HG02610 (cell line): ENCODE data around the gene NSUN4.

Source experiments
- ATAC-seq: cut with Tn5 transposase; IDR thresholded peaks from one replicate; pipeline ENCODE4 v1.9.1; 2021; ENCODE audit warnings: mild to moderate bottlenecking, moderate library complexity; ENCODE audit not compliant: unreplicated experiment

NSUN4 gene

DNA sequence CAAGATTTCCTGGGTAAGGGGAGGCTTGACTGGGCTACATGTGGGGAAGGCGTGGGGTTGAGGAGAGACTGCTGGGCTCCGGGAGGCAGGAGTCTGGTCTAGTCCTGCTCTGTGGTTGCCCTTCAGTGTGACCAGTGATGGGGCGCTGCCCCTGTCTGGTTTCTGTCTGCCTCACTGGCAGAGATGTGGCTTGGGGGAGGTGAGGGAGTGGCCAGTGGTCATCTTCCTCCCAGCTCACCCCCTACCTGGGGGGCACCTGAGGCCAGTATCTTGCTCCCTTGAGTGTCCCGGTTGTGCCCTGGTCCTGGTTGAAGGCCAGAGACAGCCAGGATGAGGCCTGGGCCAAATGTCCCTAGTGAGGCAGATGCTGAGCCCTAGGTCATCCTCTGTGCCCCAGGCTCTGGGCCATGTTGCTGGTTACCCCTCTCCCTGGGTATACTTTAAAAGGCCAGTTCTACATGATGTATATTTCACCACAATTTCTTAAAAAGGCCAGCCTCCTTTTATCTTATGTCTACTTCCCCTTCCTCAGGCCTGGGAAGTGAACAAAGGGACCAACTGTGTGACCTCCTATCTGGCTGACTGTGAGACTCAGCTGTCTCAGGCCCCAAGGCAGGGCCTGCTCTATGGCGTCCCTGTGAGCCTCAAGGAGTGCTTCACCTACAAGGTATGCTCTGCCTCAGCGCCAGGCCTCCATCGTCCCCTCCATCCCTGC lies 64.0 kb downstream of the NSUN4 start:
- no peak for ATAC-seq

DNA sequence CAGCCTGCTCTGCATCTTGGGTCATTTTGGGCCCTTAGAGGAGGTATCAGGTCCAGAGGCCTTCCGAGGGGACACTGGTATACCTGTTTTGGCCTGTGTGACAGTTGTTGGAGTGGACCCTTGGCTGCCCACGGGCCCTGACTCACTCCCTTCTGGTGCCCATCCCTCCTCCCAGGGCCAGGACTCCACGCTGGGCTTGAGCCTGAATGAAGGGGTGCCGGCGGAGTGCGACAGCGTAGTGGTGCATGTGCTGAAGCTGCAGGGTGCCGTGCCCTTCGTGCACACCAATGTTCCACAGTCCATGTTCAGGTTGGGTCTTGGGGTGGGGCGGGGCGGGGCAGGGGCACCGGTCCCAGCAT lies 64.6 kb downstream of the NSUN4 start:
- ATAC-seq = no peak

DNA sequence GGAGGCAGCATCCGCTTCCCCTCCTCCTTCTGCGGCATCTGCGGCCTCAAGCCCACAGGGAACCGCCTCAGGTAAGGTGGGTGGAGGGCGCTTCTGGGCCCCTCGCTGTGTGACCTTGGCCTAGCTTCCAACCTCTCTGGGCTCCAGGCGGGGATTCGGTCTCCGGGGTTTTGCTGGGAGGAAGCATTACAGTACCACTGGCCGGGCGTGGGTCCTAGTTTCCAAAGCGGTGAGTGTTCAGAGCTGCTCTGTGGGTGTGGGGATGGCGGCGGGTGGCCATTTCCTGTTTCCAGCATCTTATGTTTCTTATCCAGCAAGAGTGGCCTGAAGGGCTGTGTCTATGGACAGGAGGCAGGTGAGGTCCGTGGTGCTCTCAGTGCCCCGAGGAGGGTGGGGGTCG lies 65.1 kb downstream of the NSUN4 start:
- ATAC-seq = no peak

DNA sequence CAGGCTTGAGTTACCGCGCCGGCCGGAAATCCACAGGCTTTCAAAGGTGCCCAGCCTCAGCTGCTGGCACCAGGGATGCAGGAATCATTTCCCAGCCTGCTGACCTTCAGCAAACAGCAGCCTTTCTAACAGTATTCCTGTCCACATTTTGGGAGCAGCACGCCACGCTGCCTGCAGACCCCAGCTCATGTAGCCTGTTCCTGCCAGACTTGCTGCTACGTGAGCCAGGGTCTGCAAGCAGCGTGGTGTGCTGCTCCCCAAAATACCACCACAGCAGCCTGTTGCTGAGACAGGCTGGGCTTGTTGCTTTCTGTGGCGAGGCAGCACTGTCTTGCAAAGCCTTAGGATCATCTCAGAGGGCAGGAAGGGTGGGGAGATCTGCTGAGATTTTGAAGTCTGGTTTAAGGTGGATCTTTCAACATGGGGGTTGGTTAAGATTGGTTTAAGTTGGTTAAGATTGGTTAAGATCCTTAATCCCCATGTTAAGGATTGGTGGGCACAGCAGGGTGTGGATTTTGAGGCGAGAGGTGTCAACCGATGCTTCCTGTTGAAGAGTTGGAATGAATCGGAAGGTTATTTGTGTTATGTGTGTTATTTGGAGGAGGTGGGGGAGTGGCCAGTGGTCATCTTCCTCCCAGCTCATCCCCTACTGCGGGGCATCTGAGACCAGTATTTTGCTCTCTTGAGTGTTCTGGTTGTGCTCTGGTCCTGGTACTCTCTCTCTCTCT lies 66.4 kb downstream of the NSUN4 start:
- ATAC-seq = no peak

DNA sequence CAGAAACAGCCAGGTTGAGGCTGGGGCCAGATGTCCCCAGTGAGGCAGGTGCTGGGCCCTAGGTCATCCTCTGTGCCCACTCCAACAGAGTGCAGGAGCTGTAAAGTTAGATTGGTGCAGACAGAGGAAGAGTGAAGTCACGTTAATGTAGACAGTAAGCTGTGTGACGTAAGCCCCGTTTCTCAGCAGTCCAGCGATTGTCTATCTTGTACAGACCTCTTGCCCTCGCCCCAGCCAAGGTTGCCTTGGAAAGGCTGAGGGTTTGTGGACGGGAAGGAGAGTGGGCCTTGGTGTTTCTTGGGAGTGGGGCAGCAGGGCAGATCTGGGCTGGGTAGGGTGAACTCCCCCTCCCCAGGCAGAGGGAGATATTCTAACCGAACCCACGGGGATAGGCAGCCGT lies 67.0 kb downstream of the NSUN4 start:
- ATAC-seq = no peak

DNA sequence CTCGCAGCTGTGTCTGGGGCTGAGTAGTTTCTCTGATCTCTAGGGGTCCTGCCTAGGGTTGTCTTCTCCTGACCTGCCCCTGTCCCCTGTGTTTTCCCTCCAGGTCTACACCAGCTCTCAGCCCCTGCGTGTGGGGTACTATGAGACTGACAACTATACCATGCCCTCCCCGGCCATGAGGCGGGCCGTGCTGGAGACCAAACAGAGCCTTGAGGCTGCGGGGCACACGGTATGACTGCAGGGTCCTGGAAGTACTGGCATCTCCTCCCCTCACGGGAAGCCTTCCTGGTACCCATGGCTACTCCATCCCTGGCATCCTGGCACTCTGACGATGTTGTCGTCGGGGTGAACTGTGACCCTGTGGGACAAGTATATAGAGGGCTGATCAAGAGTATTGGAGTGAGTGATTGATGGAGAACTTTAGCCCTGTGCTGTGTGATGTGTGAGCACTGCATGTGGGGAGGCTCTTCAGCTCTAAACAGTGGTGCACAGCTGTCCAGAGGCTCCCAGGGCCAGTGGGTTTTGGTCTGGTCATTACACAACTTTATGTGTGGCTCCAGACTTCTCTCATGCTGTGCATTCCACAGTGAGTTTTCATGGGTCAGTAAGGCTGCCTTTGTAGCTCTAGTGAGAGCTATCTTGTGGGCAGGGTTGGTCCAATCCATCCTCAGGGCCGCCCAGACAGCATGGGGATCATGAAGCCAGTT lies 67.9 kb downstream of the NSUN4 start:
- ATAC-seq = no peak

DNA sequence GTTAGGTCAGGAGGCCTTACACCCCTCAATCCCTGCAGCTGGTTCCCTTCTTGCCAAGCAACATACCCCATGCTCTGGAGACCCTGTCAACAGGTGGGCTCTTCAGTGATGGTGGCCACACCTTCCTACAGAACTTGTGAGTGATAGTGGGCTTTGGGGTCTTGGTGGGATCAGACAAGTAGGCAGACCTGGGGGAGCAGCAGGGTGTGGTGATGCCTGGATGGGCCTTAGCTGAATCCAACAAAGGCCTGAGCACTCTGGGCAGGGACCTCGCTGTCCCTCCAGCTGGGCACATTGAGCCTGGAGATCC lies 68.4 kb downstream of the NSUN4 start:
- no peak for ATAC-seq

DNA sequence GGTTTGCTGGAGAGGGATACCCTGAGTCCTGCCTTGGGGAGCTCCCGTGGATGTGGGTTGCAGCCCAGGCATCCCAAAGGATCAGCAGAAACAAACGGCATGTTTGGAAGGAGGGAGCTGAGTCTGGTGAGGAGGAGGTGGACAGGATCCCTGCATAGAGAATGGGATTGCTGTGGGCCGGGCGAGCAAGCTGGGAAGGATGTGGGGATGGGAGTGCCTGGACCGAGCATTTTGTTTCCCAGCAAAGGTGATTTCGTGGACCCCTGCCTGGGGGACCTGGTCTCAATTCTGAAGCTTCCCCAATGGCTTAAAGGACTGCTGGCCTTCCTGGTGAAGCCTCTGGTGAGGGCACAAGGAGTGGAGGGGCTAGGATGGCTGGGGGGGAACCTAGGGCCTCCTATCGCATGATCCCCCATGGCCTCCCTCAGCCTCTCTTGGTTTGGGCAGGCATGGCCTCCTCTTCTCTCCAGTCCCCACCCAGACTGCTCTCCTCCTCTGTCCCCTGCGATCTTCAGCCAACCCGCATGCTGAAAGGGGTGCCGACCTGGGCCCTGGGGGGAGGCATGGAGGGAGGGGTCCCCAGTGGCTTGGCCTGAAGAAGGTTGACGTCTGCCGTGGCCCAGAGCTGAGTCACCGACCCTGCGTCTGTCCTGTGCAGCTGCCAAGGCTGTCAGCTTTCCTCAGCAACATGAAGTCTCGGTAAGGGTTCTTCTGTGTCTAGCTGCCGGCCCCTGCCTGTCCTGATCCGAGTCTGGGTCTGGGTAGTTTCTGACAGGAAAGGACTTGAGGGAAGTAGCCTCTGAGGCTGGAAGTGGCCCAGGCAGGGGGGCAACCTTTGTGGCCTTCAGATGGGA lies 69.8 kb downstream of the NSUN4 start:
- no peak for ATAC-seq

DNA sequence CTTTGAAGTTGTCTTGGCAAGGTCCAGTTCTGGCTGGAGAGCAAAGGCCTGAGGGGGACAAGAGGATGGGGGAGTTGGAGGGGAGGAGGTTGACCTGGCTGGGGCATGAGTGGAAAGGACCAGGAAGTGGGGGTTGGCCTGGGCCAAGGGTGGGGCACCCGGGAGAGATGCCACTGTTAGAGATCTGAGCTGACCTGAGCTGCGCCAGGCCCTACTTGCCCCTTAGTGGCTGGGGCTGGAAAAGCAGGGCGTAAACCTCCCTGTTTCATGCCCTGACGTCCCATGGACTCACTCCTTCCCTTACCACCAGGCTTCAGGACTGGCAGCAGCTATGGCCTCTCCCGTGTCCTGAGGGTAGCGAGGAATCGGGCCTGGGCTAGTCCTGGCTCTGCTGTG lies 70.4 kb downstream of the NSUN4 start:
- ATAC-seq = no peak
